Measurements from ENCODE around the gene CYSTM1.

Gene CYSTM1

DNA sequence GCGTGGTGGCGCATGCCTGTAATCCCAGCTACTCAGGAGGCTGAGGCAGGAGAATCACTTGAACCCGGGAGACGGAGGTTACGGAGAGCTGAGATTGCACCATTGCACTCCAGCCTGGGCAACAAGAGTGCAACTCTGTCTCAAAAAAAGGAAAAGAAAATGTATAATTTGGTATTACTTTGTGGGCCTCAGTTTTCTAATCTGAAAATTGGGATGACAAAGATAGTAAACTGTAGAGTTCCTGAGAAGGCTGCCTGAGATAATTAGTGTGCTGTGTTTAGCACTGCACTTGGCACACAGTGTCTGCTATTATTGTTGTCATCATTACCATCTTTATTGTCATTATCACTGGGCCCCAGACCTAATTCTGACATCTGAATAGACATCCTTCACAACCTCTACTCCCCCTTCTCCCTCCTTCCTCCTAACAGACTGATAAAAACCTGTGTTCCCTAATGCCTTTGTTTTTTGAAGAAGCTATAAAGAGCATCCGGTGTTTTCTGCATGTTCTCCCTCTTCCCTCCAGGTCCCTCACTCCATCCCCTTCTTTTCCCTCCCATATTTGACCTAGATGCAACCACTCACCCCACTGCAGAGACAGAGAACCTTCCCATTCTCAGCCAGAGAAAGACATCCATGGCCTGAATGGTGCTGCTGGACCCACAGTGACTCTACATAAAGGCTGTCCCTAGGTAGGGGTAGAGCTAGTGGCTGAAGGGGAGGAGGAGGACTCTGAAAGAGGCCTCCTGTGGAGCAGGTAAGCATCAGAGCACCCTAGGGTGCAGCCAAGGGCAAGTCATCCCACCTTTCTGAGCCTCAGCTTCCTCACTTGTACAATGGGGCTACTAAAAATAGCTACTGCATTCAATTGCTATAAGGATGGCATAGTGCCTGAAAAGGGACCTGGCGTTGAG, 15.7 kb upstream of the CYSTM1 start:
- ChIA-PET POLR2A (no interaction called here), CTCF (interaction anchor here (1.1 to 13.2 kb wide), 10 partner anchors 8 to 372 kb away, joined by 3 to 288 read pairs (median 4); no protein-coding TSS in a partner anchor)
- no peak for DNase-seq (ENCODE audit: low read depth, low spot score)
- TF ChIP-seq CTCF (IDR thresholded peaks at IDR 0.05; ENCODE audit: insufficient read depth, low read length, missing control alignments), result no peak
- H3K4me3 ChIP-seq (ENCODE audit: low read depth, low read length), result no peak overlapping the region

GRCh38 chr5:140162275-140162674, 12.7 kb upstream of the CYSTM1 start:
- no peak for TF ChIP-seq CTCF (IDR thresholded peaks at IDR 0.05; ENCODE audit: insufficient read depth, low read length, missing control alignments)
- H3K4me3 ChIP-seq (ENCODE audit: low read depth, low read length), result no peak overlapping the region
- no peak for DNase-seq (ENCODE audit: low read depth, low spot score)
- CTCF ChIA-PET, result interaction anchor here (0.7 to 13.2 kb wide), 6 partner anchors 10 to 375 kb away, joined by 3 to 288 read pairs (median 5); no protein-coding TSS in a partner anchor
- POLR2A ChIA-PET, result no interaction called here

GRCh38 chr5:140162781-140163180, 12.2 kb upstream of the CYSTM1 start:
- no peak for TF ChIP-seq CTCF (IDR thresholded peaks at IDR 0.05; ENCODE audit: insufficient read depth, low read length, missing control alignments)
- no peak overlapping the region for H3K4me3 ChIP-seq (ENCODE audit: low read depth, low read length)
- CTCF ChIA-PET, result interaction anchor here (1.2 to 13.2 kb wide), 4 partner anchors 10 to 189 kb away, joined by 3 to 288 read pairs (median 94); no protein-coding TSS in a partner anchor
- POLR2A ChIA-PET, result no interaction called here
- DNase-seq (ENCODE audit: low read depth, low spot score), result no peak

DNA sequence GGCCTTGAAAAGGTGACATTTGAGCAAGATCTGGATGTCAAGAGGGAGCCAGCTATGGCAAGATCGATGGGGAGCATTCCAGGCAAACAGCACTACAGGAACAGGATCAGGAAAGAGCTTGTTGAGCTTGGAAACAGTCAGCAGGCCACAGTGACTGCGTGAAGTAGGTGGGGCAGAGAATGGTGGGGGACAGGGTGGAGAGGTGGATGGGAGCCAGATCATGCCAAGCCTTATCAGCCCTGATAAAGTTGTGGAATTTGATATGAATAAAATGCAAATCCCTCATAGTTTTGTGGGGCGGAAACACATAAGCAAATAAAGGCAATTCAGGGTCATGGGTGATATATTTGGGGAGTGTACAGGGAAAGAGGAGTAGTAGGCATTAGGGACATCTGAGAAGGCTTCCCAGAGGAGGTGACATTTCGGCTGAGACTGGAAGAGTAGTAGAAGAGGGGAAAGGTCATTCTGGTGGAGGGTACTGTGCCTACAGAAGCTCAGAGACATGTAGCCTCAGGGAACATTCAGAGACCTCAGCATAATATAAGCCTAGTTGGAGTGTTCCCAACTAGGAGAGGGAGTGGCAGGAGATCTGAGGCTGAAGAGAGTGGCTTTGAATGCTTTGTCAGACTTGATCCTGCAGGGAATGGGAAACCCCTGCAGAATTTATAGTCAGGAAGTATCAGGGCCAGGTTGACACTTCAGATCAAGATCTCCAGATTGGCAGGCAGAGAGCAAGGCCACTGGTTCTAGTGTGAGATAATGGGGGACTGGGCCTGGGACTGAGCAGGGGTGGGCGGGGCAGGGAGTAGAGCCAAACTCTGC, 9.7 kb upstream of the CYSTM1 start:
- ChIA-PET POLR2A (no interaction called here), CTCF (interaction anchor here (0.8 to 3.7 kb wide), 7 partner anchors 9 to 194 kb away, joined by 3 to 15 read pairs (median 4); no protein-coding TSS in a partner anchor)
- TF ChIP-seq CTCF (IDR thresholded peaks at IDR 0.05; ENCODE audit: insufficient read depth, low read length, missing control alignments), result no peak
- H3K4me3 ChIP-seq (ENCODE audit: low read depth, low read length), result no peak overlapping the region
- DNase-seq (ENCODE audit: low read depth, low spot score), result no peak

GRCh38 chr5:140165923-140166270, 9.1 kb upstream of the CYSTM1 start:
- TF ChIP-seq CTCF (IDR thresholded peaks at IDR 0.05; ENCODE audit: insufficient read depth, low read length, missing control alignments), result no peak
- ChIA-PET CTCF (interaction anchor here (0.8 to 3.7 kb wide), 5 partner anchors 10 to 97 kb away, joined by 3 to 15 read pairs (median 5); no protein-coding TSS in a partner anchor), POLR2A (no interaction called here)
- no peak overlapping the region for H3K4me3 ChIP-seq (ENCODE audit: low read depth, low read length)
- DNase-seq (ENCODE audit: low read depth, low spot score), result no peak
